Ramos (cell line): ENCODE results near the gene NDUFB2.
"Not testable (repeated sequence)": the region's sequence is repeated elsewhere in the genome, so short reads cannot be mapped to it uniquely, and the experiment has no call there.

Source experiments
- in situ Hi-C: fragments of 300-500 bp; cut with MboI; formaldehyde crosslinking; loops from one replicate; pipeline ENCODE4 v1.14.3; 2022; ENCODE audit warnings: low sequenced_read_pairs; ENCODE audit not compliant: unreplicated experiment

Gene NDUFB2

DNA sequence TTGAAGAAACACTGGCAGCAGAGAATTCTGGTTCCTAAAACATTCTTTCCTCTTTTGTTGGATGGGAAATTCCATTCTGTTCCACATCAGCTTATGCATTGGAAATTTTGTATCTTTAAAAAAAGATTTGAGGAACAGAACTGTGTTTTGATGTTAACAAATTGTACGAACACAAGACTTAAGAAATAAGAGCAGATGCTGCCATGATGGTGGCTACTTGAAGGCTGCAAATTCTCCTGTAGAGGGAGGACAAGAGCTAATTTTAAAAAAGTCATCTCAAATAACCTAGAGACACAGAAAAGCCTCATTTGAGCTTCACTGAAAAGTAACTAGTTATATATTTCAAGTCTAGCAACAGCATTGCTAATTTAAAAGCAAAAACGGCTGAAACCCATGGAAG is 29.8 kb downstream of the NDUFB2 start:
- in situ Hi-C loops = no loop called here

GRCh38 chr7:140732416-140732815 is 35.9 kb downstream of the NDUFB2 start:
- in situ Hi-C loops = no loop called here

- in situ Hi-C loops = no loop called here
Observed at GRCh38 chr7:140734096-140734495, 37.6 kb downstream of the NDUFB2 start.

DNA sequence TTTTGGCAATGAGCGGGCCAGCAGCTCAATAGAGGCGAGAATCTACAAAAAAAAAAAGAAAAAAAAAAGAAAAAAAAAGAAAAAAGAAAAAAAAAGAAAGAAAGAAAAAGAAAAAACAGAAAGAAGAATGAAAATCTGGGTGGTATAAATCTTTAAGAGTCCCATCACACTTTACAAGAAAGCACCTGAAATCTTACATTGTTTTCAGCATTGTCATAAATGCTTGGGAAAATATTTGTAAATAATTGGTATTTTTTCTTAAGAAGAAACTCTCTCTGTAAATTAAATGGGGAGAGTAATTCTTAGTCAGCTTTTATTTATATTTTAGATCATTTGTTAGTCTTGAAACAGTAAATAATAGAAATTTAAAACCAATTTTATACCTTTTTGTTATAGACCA is 38.2 kb downstream of the NDUFB2 start:
- in situ Hi-C loops = no loop called here

DNA sequence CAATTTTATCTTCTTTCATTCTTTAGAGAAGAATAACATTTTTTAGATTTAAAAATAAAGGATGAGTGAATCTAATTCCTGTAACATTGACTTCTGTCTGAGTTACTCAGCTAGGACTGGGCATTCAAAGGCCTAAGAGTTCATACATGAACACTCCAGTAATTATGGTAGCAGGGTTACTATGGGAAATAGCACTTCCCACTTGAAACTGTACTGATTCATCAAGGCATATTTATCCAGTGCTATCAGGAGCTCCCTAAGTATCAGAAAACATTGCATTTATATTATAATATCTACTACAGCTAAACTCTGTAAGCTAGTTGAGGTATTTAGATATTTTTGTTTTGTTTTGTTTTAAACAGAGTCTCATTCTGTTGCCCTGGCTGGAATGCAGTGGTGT is 41.8 kb downstream of the NDUFB2 start:
- in situ Hi-C loops = no loop called here

GRCh38 chr7:140743255-140743654 is 46.7 kb downstream of the NDUFB2 start:
- in situ Hi-C loops = not testable (repeated sequence)

DNA sequence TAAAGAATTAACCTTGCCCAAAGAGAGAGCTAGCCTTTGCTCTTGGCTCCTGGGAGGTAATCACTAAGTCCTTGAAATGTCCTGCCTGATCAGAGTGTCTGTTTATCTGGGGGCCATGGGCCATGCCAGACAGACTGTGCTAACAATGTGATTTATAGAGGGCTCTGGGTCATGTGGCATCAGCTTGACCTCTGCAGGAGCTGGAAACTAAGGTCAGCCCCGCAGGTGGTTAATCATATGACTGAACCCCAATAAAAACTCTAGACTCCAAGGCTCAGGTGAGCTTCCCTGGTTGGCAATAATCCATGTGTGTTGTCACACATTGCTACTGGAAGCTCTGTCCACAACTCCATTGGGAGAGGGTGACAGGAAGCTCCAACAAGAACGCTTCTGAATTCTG is 47.5 kb downstream of the NDUFB2 start:
- in situ Hi-C loops = no loop called here

- in situ Hi-C loops = no loop called here
Observed at GRCh38 chr7:140745266-140746058, 49.0 kb downstream of the NDUFB2 start.

DNA sequence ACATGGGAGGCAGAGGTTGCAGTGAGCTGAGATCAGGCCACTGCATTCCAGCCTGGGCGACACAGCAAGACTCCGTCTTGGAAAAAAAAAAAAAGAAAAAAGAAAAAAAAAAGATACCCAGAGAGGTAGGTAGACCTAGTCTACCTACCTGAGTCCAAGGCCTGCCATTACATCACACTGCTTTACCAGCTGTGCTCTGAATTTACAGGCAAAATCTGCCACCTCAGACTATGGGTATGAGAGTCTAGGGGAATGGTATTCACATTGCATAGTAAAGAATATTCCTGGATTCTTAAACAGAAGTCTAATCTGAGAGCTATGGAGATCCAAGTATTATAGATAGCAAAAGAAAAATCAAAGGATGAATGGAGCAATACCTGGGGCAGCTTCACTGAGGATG is 50.2 kb downstream of the NDUFB2 start:
- in situ Hi-C loops = no loop called here

- in situ Hi-C loops = no loop called here
Observed at GRCh38 chr7:140752533-140752932, 56.0 kb downstream of the NDUFB2 start.

- in situ Hi-C loops = no loop called here
Observed at GRCh38 chr7:140754506-140754905, 58.0 kb downstream of the NDUFB2 start.
